Osteocyte (in vitro differentiated cells): ENCODE results near the gene RIC1. TPM values are rescaled to one million over a fixed set of nuclear protein-coding genes. Genes with fewer than 3 reads are reported as not detected.
"Not testable (repeated sequence)": the region's sequence is repeated elsewhere in the genome, so short reads cannot be mapped to it uniquely, and the experiment has no call there.

Experiments used
- DNase-seq: peaks from one replicate; pipeline ENCODE4 v3.0.0; 2021; ENCODE audit warnings: mixed read lengths; ENCODE audit not compliant: unreplicated experiment; ENCODE audit errors: extremely low spot score
- H3K27ac Mint-ChIP-seq: one replicate; pipeline ENCODE4 v1.8.0; 2021; ENCODE audit warnings: mild to moderate bottlenecking, mixed read lengths; ENCODE audit not compliant: unreplicated experiment
- H3K27me3 Mint-ChIP-seq: one replicate; pipeline ENCODE4 v1.8.0; 2021; ENCODE audit warnings: mixed read lengths; ENCODE audit not compliant: unreplicated experiment
- H3K36me3 Mint-ChIP-seq: one replicate; pipeline ENCODE4 v1.8.0; 2021; ENCODE audit warnings: mixed read lengths; ENCODE audit not compliant: unreplicated experiment
- H3K4me1 Mint-ChIP-seq: one replicate; pipeline ENCODE4 v1.8.0; 2021; ENCODE audit warnings: mixed read lengths; ENCODE audit not compliant: unreplicated experiment
- H3K4me3 Mint-ChIP-seq: one replicate; pipeline ENCODE4 v1.8.0; 2021; ENCODE audit warnings: mild to moderate bottlenecking, moderate library complexity, mixed read lengths; ENCODE audit not compliant: unreplicated experiment
- H3K9me3 Mint-ChIP-seq: one replicate; pipeline ENCODE4 v1.8.0; 2021; ENCODE audit warnings: mixed read lengths; ENCODE audit not compliant: unreplicated experiment
- CTCF ChIP-seq: fragments of 200-600 bp; sonication (generic); IDR thresholded peaks from 2 replicates; pipeline ENCODE4 v1.5.0; 2021; ENCODE audit warnings: antibody characterized with exemption, mild to moderate bottlenecking, moderate library complexity
- total RNA-seq: library from RNA; stranded (reverse); gene quantifications from 2 replicates; pipeline ENCODE4 v1.2.1, GENCODE V29; 2021

The RIC1 gene
- total RNA-seq, 1 donor from 2014 or later, result 52.4 TPM

GRCh38 chr9:5791870-5792269, 163.0 kb downstream of the RIC1 start:
- Mint-ChIP-seq H3K36me3 (peaks cover 35% of the 10 kb centered on the region), H3K27ac (no peak overlapping the region), H3K9me3 (no peaks in the 10 kb centered on the region), H3K4me1 (no peaks in the 10 kb centered on the region), H3K4me3 (no peak overlapping the region), H3K27me3 (no peaks in the 10 kb centered on the region)
- TF ChIP-seq CTCF, result no peak
- no peak for DNase-seq

- H3K9me3 Mint-ChIP-seq, result no peaks in the 10 kb centered on the region
- no peak for TF ChIP-seq CTCF
- DNase-seq, result no peak
- no peak overlapping the region for H3K27ac Mint-ChIP-seq
- peaks cover 31% of the 10 kb centered on the region for H3K36me3 Mint-ChIP-seq
- H3K27me3 Mint-ChIP-seq, result no peaks in the 10 kb centered on the region
- no peak overlapping the region for H3K4me3 Mint-ChIP-seq
- H3K4me1 Mint-ChIP-seq, result no peaks in the 10 kb centered on the region
These were observed 164.9 kb downstream of the RIC1 start for GRCh38 chr9:5793812-5794211.

- Mint-ChIP-seq H3K27ac (no peak overlapping the region), H3K4me1 (peaks cover 15% of the 10 kb centered on the region), H3K9me3 (no peaks in the 10 kb centered on the region), H3K27me3 (no peaks in the 10 kb centered on the region), H3K4me3 (no peak overlapping the region), H3K36me3 (peaks cover 14% of the 10 kb centered on the region)
- no peak for DNase-seq
- no peak for TF ChIP-seq CTCF
These were observed 167.4 kb downstream of the RIC1 start for GRCh38 chr9:5796298-5796697.

- H3K27ac Mint-ChIP-seq, result no peak overlapping the region
- no peak for TF ChIP-seq CTCF
- H3K4me3 Mint-ChIP-seq, result no peak overlapping the region
- H3K36me3 Mint-ChIP-seq, result peaks cover 7% of the 10 kb centered on the region
- H3K27me3 Mint-ChIP-seq, result no peaks in the 10 kb centered on the region
- no peaks in the 10 kb centered on the region for H3K9me3 Mint-ChIP-seq
- H3K4me1 Mint-ChIP-seq, result peaks cover 21% of the 10 kb centered on the region
- DNase-seq, result no peak
These were observed 169.7 kb downstream of the RIC1 start for GRCh38 chr9:5798581-5798980.

GRCh38 chr9:5799314-5799713, 170.4 kb downstream of the RIC1 start:
- Mint-ChIP-seq H3K27ac (no peak overlapping the region), H3K27me3 (no peaks in the 10 kb centered on the region), H3K4me3 (no peak overlapping the region), H3K36me3 (peaks cover 7% of the 10 kb centered on the region), H3K4me1 (peaks cover 21% of the 10 kb centered on the region), H3K9me3 (no peaks in the 10 kb centered on the region)
- no peak for DNase-seq
- peak; percentile 83 for TF ChIP-seq CTCF

- not testable (repeated sequence) for H3K27me3 Mint-ChIP-seq, H3K9me3 Mint-ChIP-seq, H3K4me3 Mint-ChIP-seq, H3K36me3 Mint-ChIP-seq, DNase-seq, H3K27ac Mint-ChIP-seq
- peaks cover 21% of the 10 kb centered on the region for H3K4me1 Mint-ChIP-seq
These were observed 171.5 kb downstream of the RIC1 start for GRCh38 chr9:5800378-5800777.
